ENCODE results near the gene CENPP. TPM values are rescaled to one million over a fixed set of nuclear protein-coding genes. Genes with fewer than 3 reads are reported as not detected.

Gene CENPP
- polyA plus RNA-seq, 4 donors: 0.22 to 3.5 (median 2.0) TPM

DNA sequence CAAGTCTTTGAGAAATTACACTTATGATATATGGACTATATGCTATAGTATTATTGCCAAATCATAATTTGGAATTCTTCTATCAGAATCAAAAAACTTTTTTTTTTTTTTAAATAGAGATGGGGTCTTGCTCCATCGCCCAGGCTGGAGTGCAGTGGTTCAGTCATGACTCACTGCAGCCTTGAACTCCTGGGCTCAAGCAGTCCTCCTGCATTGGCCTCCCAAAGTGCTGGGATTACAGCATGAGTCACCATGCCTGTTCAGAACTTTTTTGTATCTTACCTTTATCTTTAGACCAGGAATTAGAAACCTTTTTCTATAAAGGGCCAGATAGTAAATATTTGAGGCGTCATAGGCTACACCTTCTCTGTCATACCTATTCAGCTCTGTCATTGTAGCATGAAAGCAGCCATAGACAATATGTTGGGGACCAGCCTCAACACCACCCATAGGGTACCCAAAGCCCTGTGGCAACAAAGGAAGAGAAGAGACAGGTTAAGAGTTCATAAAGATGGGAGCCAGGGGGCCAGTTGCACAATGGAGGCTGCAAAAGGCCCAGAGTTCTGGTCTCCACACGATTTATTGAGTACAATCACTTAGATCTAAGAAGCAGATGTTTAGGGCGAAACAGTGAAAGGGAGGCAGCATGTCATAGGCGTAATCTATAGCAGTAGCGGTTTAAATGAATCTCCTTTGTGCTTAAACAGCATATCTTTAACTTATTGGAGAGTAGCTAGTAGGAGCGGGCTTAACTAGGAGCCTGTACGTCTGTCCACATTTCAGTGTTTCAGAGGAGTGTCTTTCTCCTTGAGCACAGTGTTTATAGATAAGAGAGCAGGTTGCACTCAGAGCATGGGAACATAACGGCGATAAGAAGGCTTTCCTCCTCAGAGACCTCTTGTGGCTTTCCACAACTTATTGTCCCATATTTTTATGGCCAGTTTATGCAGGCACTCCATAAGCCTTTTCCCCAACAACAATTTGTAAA lies 197.5 kb downstream of the CENPP start:
- FAIRE-seq (no peak), DNase-seq (peak; percentile 23 to 32)
- Histone ChIP-seq H3K9me3 (ENCODE audit: control insufficient read depth in 2 of 2, insufficient read depth in 1 of 2, low read depth in 1 of 2, low read length in 1 of 2) (no peaks in the 10 kb centered on the region), H3K36me3 (ENCODE audit: control insufficient read depth in 3 of 3, insufficient read depth in 2 of 3, low read depth in 1 of 3, low read length in 3 of 3) (peaks cover 0 to 2% (median 0%) of the 10 kb centered on the region in 3 donors), H3K27ac (ENCODE audit: low read depth in 1 of 3, low read length in 2 of 3) (peak overlapping the region in 1 of 3 donors; percentile 8), H3K27me3 (ENCODE audit: control insufficient read depth in 3 of 3, insufficient read depth in 3 of 3, low read length in 3 of 3) (no peaks in the 10 kb centered on the region), H3K4me1 (ENCODE audit: control insufficient read depth in 3 of 3, insufficient read depth in 2 of 3, low read depth in 1 of 3, low read length in 2 of 3) (no peaks in the 10 kb centered on the region), H3K4me3 (ENCODE audit: low read depth in 1 of 3, low read length in 3 of 3) (no peak overlapping the region)
- 42 to 74% (median 66%) methylated on average over 10 of the region's 10 CpGs for WGBS, 3 donors

DNA sequence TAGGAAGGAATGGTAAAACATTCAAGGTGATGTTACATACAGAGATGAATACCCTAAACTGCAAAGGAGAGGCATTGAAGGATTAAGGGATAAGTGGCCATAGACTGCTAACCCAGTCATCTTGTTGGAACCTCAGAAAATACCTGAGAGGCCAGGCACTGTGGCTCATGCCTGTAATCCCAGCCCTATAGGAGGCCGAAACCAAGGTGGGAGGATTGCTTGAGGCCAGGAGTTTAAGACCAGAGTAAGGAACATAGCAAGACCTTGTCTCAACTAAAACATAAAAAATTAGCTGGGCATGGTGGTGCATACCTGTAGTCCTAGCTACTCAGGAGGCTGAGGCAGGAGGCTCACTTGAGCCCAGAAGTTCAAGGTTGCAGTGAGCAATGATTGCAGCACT lies 199.1 kb downstream of the CENPP start:
- no peaks in the 10 kb centered on the region for H3K36me3 ChIP-seq (ENCODE audit: control insufficient read depth in 3 of 3, insufficient read depth in 2 of 3, low read depth in 1 of 3, low read length in 3 of 3)
- FAIRE-seq: no peak
- 95 to 100% (median 100%) methylated on average over 1 of the region's 1 CpG for WGBS, 3 donors

DNA sequence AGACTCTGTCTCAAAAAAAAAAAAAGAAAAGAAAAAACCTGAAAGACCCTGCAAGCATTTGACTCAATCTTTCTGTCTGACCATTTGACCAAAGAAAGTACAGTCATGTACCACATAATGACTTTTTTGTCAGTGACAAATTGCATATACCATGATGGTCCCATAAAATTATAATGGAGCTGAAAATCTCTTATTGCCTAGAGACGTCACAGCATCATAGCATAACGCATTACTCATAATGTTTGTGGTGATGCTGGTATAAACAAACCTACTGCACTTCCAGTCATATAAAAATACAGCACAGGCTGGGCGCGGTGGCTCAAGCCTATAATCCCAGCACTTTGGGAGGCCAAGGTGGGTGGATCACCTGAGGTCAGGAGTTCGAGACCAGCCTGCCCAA lies 199.6 kb downstream of the CENPP start:
- Histone ChIP-seq H3K4me1 (ENCODE audit: control insufficient read depth in 3 of 3, insufficient read depth in 2 of 3, low read depth in 1 of 3, low read length in 2 of 3) (no peaks in the 10 kb centered on the region), H3K9me3 (ENCODE audit: control insufficient read depth in 2 of 2, insufficient read depth in 1 of 2, low read depth in 1 of 2, low read length in 1 of 2) (no peaks in the 10 kb centered on the region), H3K27ac (ENCODE audit: low read depth in 1 of 3, low read length in 2 of 3) (no peak overlapping the region), H3K36me3 (ENCODE audit: control insufficient read depth in 3 of 3, insufficient read depth in 2 of 3, low read depth in 1 of 3, low read length in 3 of 3) (no peaks in the 10 kb centered on the region), H3K27me3 (ENCODE audit: control insufficient read depth in 3 of 3, insufficient read depth in 3 of 3, low read length in 3 of 3) (no peaks in the 10 kb centered on the region), H3K4me3 (ENCODE audit: low read depth in 1 of 3, low read length in 3 of 3) (no peak overlapping the region)
- DNase-seq (no peak), FAIRE-seq (no peak)
- WGBS, 3 donors: 92 to 96% (median 94%) methylated on average over 5 of the region's 5 CpGs

More for the DNA sequence above, 199.1 kb downstream of the CENPP start:
- Histone ChIP-seq H3K27ac (ENCODE audit: low read depth in 1 of 3, low read length in 2 of 3) (no peak overlapping the region), H3K27me3 (ENCODE audit: control insufficient read depth in 3 of 3, insufficient read depth in 3 of 3, low read length in 3 of 3) (no peaks in the 10 kb centered on the region), H3K9me3 (ENCODE audit: control insufficient read depth in 2 of 2, insufficient read depth in 1 of 2, low read depth in 1 of 2, low read length in 1 of 2) (no peaks in the 10 kb centered on the region), H3K4me3 (ENCODE audit: low read depth in 1 of 3, low read length in 3 of 3) (no peak overlapping the region), H3K4me1 (ENCODE audit: control insufficient read depth in 3 of 3, insufficient read depth in 2 of 3, low read depth in 1 of 3, low read length in 2 of 3) (no peaks in the 10 kb centered on the region)
- DNase-seq: no peak

DNA sequence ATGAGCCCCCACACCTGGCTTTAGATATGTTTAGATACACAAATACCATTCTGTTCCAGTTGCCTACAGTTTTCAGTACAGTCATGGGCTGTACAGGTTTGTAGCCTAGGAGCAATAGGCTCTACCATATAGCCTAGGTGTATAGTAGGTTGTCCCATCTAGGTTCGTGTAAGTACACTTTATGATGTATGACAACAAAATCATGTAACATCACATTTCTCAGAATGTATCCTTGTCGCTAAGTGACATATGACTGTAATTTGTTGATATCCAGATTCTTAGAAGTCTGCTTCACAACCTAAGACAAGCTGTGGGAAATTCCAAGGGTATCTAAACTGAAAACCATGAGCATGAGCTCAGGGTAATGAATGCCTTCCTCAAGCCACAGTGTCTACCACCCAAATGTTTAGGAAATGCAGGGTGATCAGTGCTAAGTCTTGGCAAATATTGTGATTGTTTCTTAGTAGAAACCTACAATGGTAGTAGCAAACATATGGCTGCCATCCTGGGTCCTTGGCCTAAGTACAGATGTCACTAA lies 201.6 kb downstream of the CENPP start:
- H3K27me3 ChIP-seq (ENCODE audit: control insufficient read depth in 3 of 3, insufficient read depth in 3 of 3, low read length in 3 of 3): no peaks in the 10 kb centered on the region

DNA sequence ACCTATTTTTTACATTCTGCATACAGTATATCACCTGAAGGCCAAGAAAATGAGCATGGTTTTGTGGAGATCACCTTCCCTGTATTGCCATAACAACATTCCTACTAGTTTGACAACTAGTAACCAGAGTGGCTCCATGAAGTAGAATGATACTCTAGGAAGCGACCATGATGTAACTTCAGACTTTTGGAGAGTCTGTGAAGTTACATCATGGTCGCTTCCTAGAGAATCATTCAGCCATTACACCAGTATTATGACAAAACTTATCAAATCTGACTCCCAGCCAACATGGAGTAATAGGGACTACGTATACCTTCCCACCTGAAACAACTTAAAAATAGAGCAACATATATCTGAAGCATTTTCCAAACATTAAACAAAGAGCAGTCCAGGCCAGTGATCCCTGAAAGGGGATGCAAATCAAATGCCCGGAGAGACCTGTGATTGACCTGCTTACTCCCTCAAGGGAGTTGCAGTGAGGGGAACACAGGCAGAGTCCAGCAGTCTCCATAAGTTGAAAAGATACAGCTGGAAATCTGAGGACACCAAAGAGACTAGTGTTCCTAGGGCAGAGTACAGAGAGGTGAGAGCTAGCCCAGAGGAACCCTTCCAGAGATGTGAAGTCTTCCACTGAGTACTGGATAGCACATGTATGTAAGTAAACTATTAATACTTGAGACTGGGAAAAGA lies 202.2 kb downstream of the CENPP start:
- Histone ChIP-seq H3K9me3 (ENCODE audit: control insufficient read depth in 2 of 2, insufficient read depth in 1 of 2, low read depth in 1 of 2, low read length in 1 of 2) (no peaks in the 10 kb centered on the region), H3K27ac (ENCODE audit: low read depth in 1 of 3, low read length in 2 of 3) (no peak overlapping the region), H3K27me3 (ENCODE audit: control insufficient read depth in 3 of 3, insufficient read depth in 3 of 3, low read length in 3 of 3) (no peaks in the 10 kb centered on the region), H3K4me1 (ENCODE audit: control insufficient read depth in 3 of 3, insufficient read depth in 2 of 3, low read depth in 1 of 3, low read length in 2 of 3) (no peaks in the 10 kb centered on the region), H3K36me3 (ENCODE audit: control insufficient read depth in 3 of 3, insufficient read depth in 2 of 3, low read depth in 1 of 3, low read length in 3 of 3) (no peaks in the 10 kb centered on the region), H3K4me3 (ENCODE audit: low read depth in 1 of 3, low read length in 3 of 3) (no peak overlapping the region)
- FAIRE-seq (no peak), DNase-seq (peak in 1 of 2 donors; percentile 50)
- WGBS, 3 donors: 89 to 97% (median 95%) methylated on average over 4 of the region's 4 CpGs

More for the DNA sequence above, 201.6 kb downstream of the CENPP start:
- DNase-seq: no peak
- Histone ChIP-seq H3K9me3 (ENCODE audit: control insufficient read depth in 2 of 2, insufficient read depth in 1 of 2, low read depth in 1 of 2, low read length in 1 of 2) (no peaks in the 10 kb centered on the region), H3K4me1 (ENCODE audit: control insufficient read depth in 3 of 3, insufficient read depth in 2 of 3, low read depth in 1 of 3, low read length in 2 of 3) (no peaks in the 10 kb centered on the region), H3K36me3 (ENCODE audit: control insufficient read depth in 3 of 3, insufficient read depth in 2 of 3, low read depth in 1 of 3, low read length in 3 of 3) (no peaks in the 10 kb centered on the region), H3K27ac (ENCODE audit: low read depth in 1 of 3, low read length in 2 of 3) (no peak overlapping the region), H3K4me3 (ENCODE audit: low read depth in 1 of 3, low read length in 3 of 3) (no peak overlapping the region)
- no peak for FAIRE-seq
- 78 to 91% (median 91%) methylated on average over 2 of the region's 2 CpGs for WGBS, 3 donors

DNA sequence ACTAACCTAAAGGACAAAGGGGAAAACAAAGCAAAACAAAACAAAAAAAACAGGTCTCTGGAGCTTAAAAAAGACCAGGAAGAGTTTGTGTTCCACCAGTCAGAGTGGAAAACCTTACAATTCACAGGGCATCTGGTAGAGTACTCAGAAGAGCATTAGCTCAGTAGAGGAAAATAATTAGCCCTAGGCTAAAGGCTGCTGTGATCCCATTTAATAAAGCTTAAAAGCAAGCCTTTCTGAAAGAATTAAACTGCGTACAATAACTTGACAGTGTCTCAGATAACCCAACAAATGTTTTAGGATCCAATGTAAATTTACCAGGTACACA lies 202.7 kb downstream of the CENPP start:
- no peak overlapping the region for H3K27ac ChIP-seq (ENCODE audit: low read depth in 1 of 3, low read length in 2 of 3)
- H3K4me1 ChIP-seq (ENCODE audit: control insufficient read depth in 3 of 3, insufficient read depth in 2 of 3, low read depth in 1 of 3, low read length in 2 of 3): no peaks in the 10 kb centered on the region
- no peak for FAIRE-seq
- H3K4me3 ChIP-seq (ENCODE audit: low read depth in 1 of 3, low read length in 3 of 3): no peak overlapping the region
- DNase-seq: no peak
- H3K36me3 ChIP-seq (ENCODE audit: control insufficient read depth in 3 of 3, insufficient read depth in 2 of 3, low read depth in 1 of 3, low read length in 3 of 3): no peaks in the 10 kb centered on the region
- no peaks in the 10 kb centered on the region for H3K9me3 ChIP-seq (ENCODE audit: control insufficient read depth in 2 of 2, insufficient read depth in 1 of 2, low read depth in 1 of 2, low read length in 1 of 2)
- 93 to 100% (median 100%) methylated on average over 1 of the region's 1 CpG for WGBS, 3 donors
- H3K27me3 ChIP-seq (ENCODE audit: control insufficient read depth in 3 of 3, insufficient read depth in 3 of 3, low read length in 3 of 3): no peaks in the 10 kb centered on the region

DNA sequence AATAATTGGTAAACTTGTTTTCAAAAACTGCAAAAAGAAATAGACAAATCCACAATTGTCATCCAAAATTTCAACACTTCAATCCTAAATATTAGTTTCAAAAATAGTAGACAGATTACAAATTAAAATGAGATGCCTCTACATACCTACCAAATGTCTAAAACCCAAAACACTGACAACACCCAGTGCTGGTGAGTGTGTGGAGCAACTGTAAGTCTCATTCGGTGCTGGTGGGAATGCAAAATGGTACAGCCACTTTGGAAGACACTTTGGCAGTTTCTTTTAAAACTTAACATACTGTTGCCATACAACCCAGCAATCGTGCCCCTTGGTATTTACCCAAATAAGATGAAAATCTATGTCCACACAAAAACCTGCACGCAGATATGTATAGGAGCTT lies 203.4 kb downstream of the CENPP start:
- no peaks in the 10 kb centered on the region for H3K27me3 ChIP-seq (ENCODE audit: control insufficient read depth in 3 of 3, insufficient read depth in 3 of 3, low read length in 3 of 3)
- no peaks in the 10 kb centered on the region for H3K9me3 ChIP-seq (ENCODE audit: control insufficient read depth in 2 of 2, insufficient read depth in 1 of 2, low read depth in 1 of 2, low read length in 1 of 2)
- FAIRE-seq: no peak
- 92 to 97% (median 95%) methylated on average over 3 of the region's 3 CpGs for WGBS, 3 donors
- no peak overlapping the region for H3K27ac ChIP-seq (ENCODE audit: low read depth in 1 of 3, low read length in 2 of 3)
- H3K4me1 ChIP-seq (ENCODE audit: control insufficient read depth in 3 of 3, insufficient read depth in 2 of 3, low read depth in 1 of 3, low read length in 2 of 3): no peaks in the 10 kb centered on the region
- H3K36me3 ChIP-seq (ENCODE audit: control insufficient read depth in 3 of 3, insufficient read depth in 2 of 3, low read depth in 1 of 3, low read length in 3 of 3): no peaks in the 10 kb centered on the region
- no peak overlapping the region for H3K4me3 ChIP-seq (ENCODE audit: low read depth in 1 of 3, low read length in 3 of 3)
- DNase-seq: no peak

DNA sequence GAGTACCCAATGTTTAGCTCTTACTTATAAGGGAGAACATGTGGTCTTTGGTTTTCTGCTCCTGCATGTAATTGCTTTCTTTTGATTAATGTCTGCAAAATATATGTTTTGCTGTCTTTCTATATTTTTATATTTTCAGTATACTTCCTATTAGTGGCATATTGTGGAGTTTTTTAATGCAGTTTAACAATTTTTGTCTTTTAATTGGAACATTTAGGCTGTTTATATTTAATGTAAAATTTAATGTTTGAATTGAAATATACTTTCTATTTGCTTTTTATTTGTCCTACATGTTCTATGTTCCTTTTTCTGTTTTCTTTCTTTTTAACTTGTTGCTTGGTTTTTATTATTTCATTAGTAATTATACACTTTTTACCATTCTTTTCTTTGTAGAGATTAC lies 205.1 kb downstream of the CENPP start:
- peaks cover 0 to 6% (median 0%) of the 10 kb centered on the region in 3 donors for H3K4me1 ChIP-seq (ENCODE audit: control insufficient read depth in 3 of 3, insufficient read depth in 2 of 3, low read depth in 1 of 3, low read length in 2 of 3)
- peak; percentile 15 for FAIRE-seq
- H3K36me3 ChIP-seq (ENCODE audit: control insufficient read depth in 3 of 3, insufficient read depth in 2 of 3, low read depth in 1 of 3, low read length in 3 of 3): no peaks in the 10 kb centered on the region
- no peak overlapping the region for H3K4me3 ChIP-seq (ENCODE audit: low read depth in 1 of 3, low read length in 3 of 3)
- no peaks in the 10 kb centered on the region for H3K9me3 ChIP-seq (ENCODE audit: control insufficient read depth in 2 of 2, insufficient read depth in 1 of 2, low read depth in 1 of 2, low read length in 1 of 2)
- no peak for DNase-seq
- no peak overlapping the region for H3K27ac ChIP-seq (ENCODE audit: low read depth in 1 of 3, low read length in 2 of 3)
- H3K27me3 ChIP-seq (ENCODE audit: control insufficient read depth in 3 of 3, insufficient read depth in 3 of 3, low read length in 3 of 3): no peaks in the 10 kb centered on the region

All from small intestine (tissue), 7 donors.